HepG2 (cell line): Measurements from ENCODE around the gene CEMP1. TPM values are rescaled to one million over a fixed set of nuclear protein-coding genes. Genes with fewer than 3 reads are reported as not detected.

Source experiments
- ARID4A ChIP-seq: sonication (generic); formaldehyde crosslinking; IDR thresholded peaks from 2 replicates; pipeline ENCODE4 v1.5.0; 2020; ENCODE audit warnings: mild to moderate bottlenecking, missing genetic modification reagents, borderline replicate concordance
- KLF6 ChIP-seq: IDR thresholded peaks from 2 replicates; pipeline ENCODE4 v1.8.0; 2016; ENCODE audit warnings: missing biosample characterization, missing genetic modification reagents
- MYPOP ChIP-seq: sonication (generic); formaldehyde crosslinking; IDR thresholded peaks from 2 replicates; pipeline ENCODE4 v1.8.1; 2023; ENCODE audit warnings: mild to moderate bottlenecking, moderate library complexity, missing genetic modification reagents
- NAIF1 ChIP-seq: sonication (generic); formaldehyde crosslinking; IDR thresholded peaks from 2 replicates; pipeline ENCODE4 v1.5.0; 2020; ENCODE audit warnings: mild to moderate bottlenecking, missing genetic modification reagents, borderline replicate concordance
- NFE2L1 ChIP-seq: sonication (generic); formaldehyde crosslinking; IDR thresholded peaks from 2 replicates; pipeline ENCODE4 v1.4.0; 2020; ENCODE audit warnings: missing genetic modification reagents, mild to moderate bottlenecking, borderline replicate concordance
- ZIK1 ChIP-seq: sonication (generic); formaldehyde crosslinking; IDR thresholded peaks from 2 replicates; pipeline ENCODE4 v1.5.0; 2020; ENCODE audit warnings: mild to moderate bottlenecking, low read depth, missing genetic modification reagents, borderline replicate concordance
- ZNF260 ChIP-seq: sonication (generic); formaldehyde crosslinking; IDR thresholded peaks from 2 replicates; pipeline ENCODE4 v1.4.0; 2020; ENCODE audit warnings: missing genetic modification reagents, low read depth, mild to moderate bottlenecking, borderline replicate concordance
- ZNF318 ChIP-seq: sonication (generic); formaldehyde crosslinking; IDR thresholded peaks from 2 replicates; pipeline ENCODE4 v1.4.0; 2020; ENCODE audit warnings: mild to moderate bottlenecking, missing genetic modification reagents
- ZNF546 ChIP-seq: sonication (generic); formaldehyde crosslinking; conservative IDR thresholded peaks from 2 replicates; pipeline ENCODE4 v1.8.1; 2023; ENCODE audit warnings: mild to moderate bottlenecking, missing genetic modification reagents
- ZSCAN9 ChIP-seq: IDR thresholded peaks from 2 replicates; pipeline ENCODE4 v1.6.1; 2016; ENCODE audit warnings: borderline replicate concordance
- ZXDC ChIP-seq: sonication (generic); formaldehyde crosslinking; IDR thresholded peaks from 2 replicates; pipeline ENCODE4 v1.5.0; 2020; ENCODE audit warnings: mild to moderate bottlenecking, missing genetic modification reagents
- polyA plus RNA-seq, 8 experiments: library from polyadenylated mRNA; depleted of rRNA in 3 of 8; stranded (reverse) in 7 of 8; unstranded in 1 of 8; fragments of >200 nt; fragmentation: Illumina TruSeq in 4 of 8; extraction: Trizol in 4 of 8; gene quantifications; 2 replicates each; pipeline versions ENCODE4 v1.2.1 to v1.2.3, GENCODE V29; 2011 to 2016; ENCODE audit warnings: low read depth in 4 of 8, missing spikeins in 1 of 8, mixed read lengths in 1 of 8; ENCODE audit not compliant: insufficient read depth in 1 of 8
- total RNA-seq, 5 experiments: library from RNA; depleted of rRNA; stranded (reverse); fragments of >200 nt; fragmentation: Illumina TruSeq; extraction: Trizol; gene quantifications; 2 replicates each; pipeline ENCODE4 v1.2.3, GENCODE V29; 2016; ENCODE audit warnings: low read depth in 1 of 5

Gene CEMP1
- total and polyA plus RNA-seq, 2 of the 13 experiments (the other 11 are each of a cell fraction or from before 2014, with no cell fraction given): not detected

- no peak for TF ChIP-seq NAIF1
- peak; percentile 84; the same call in 1 of the 2 replicates for TF ChIP-seq ARID4A
- TF ChIP-seq ZNF318 (CRISPR knock-in tag): peak; percentile 34; the same call in 1 of the 2 replicates
- no peak for TF ChIP-seq ZNF546 (CRISPR knock-in tag)
- peak; percentile 55; the same call in 1 of the 2 replicates for TF ChIP-seq ZSCAN9
- 0 out of 2 replicates have a peak, but pooled peaks have one; percentile 8 for TF ChIP-seq ZIK1 (CRISPR knock-in tag)
- TF ChIP-seq MYPOP (CRISPR knock-in tag): peak; percentile 83; the same call in 1 of the 2 replicates
- TF ChIP-seq ZXDC (CRISPR knock-in tag): no peak
- TF ChIP-seq ZNF260 (CRISPR knock-in tag): no peak
- TF ChIP-seq KLF6 (CRISPR knock-in tag): peak; percentile 28; the same call in 1 of the 2 replicates
- TF ChIP-seq NFE2L1 (CRISPR knock-in tag): no peak
These were observed 6.8 kb downstream of the CEMP1 start (continued) for GRCh38 chr16:2524339-2524938.
